K562 (cell line): ENCODE data around the gene VDR. TPM values are rescaled to one million over a fixed set of nuclear protein-coding genes. Genes with fewer than 3 reads are reported as not detected.

ENCODE experiments used
- ATAC-seq: fragments of 200-7000 bp; cut with Tn5 transposase; 3 replicates; pipeline ENCODE4 v1.9.1; 2020; ENCODE audit warnings: moderate library complexity
- BruUV-seq: library from RNA; stranded (reverse); fragments of 400-500 nt; replicated peaks from 2 replicates; lab custom pipeline; 2021; lab: Mats Ljungman, UMichigan
- CTCF ChIA-PET: fragments of 300-600 bp; formaldehyde crosslinking; extraction: SDS; loops from one replicate; lab custom pipeline; 2021; ENCODE audit warnings: low intra/inter-chr PET ratio; lab: Yijun Ruan, JAX
- POLR2A ChIA-PET: fragments of 300-600, 350-650 bp; sonication (Branson Sonifier 250); formaldehyde crosslinking; extraction: SDS; loops from one replicate; lab custom pipeline; 2021; ENCODE audit warnings: antibody characterized with exemption, inconsistent platforms; lab: Yijun Ruan, JAX
- DNase-seq, 4 experiments: peaks; one replicate each; pipeline versions ENCODE4 v3.0.0 to v3.0.0-alpha.2; 2011 to 2018; ENCODE audit warnings: low spot score in 3 of 4, mixed read lengths in 3 of 4; ENCODE audit errors: extremely low read depth in 1 of 4
- FAIRE-seq: peaks from 2 replicates; lab custom pipeline; 2011; peaks lifted over from hg19 to GRCh38; lab: Jason Lieb, UNC
- H2AFZ ChIP-seq: 2 replicates; pipeline ENCODE4 v1.6.0; 2011; ENCODE audit warnings: low read depth, low read length, control low read depth, inconsistent platforms
- H3K27ac ChIP-seq: fragments of 200-600 bp; 3 replicates; pipeline ENCODE4 v1.8.0; 2011; ENCODE audit warnings: low read depth, mild to moderate bottlenecking, control low read depth, inconsistent platforms, low read length, moderate library complexity, mixed read lengths; ENCODE audit errors: extremely low read depth
- H3K27me3 ChIP-seq, 2 experiments: fragments of 300-600 bp in 1 of 2; 2 replicates in 1 of 2; 3 replicates in 1 of 2; pipeline versions ENCODE4 v1.6.0 to v1.8.0; 2011; ENCODE audit warnings: inconsistent platforms in 2 of 2, low read length in 2 of 2, mild to moderate bottlenecking in 1 of 2, mixed read lengths in 1 of 2, moderate library complexity in 1 of 2; ENCODE audit not compliant: control insufficient read depth in 2 of 2, insufficient read depth in 2 of 2
- H3K36me3 ChIP-seq: fragments of 300-600 bp; 3 replicates; pipeline ENCODE4 v1.8.0; 2011; ENCODE audit warnings: mild to moderate bottlenecking, low read length, inconsistent platforms; ENCODE audit not compliant: control insufficient read depth, insufficient read depth
- H3K4me1 ChIP-seq, 2 experiments: fragments of 200-600 bp in 1 of 2; replicated peaks in 1 of 2; 2 replicates in 1 of 2; 3 replicates in 1 of 2; pipeline versions ENCODE4 v1.5.1 to v1.8.0; 2011; ENCODE audit warnings: inconsistent platforms in 2 of 2, low read length in 2 of 2, mild to moderate bottlenecking in 1 of 2, mixed read lengths in 1 of 2, moderate library complexity in 1 of 2; ENCODE audit not compliant: control insufficient read depth in 2 of 2, insufficient read depth in 2 of 2
- H3K4me2 ChIP-seq: 2 replicates; pipeline ENCODE4 v1.6.1; 2011; ENCODE audit warnings: low read length, control low read depth, inconsistent platforms, mixed read lengths; ENCODE audit not compliant: insufficient read depth
- H3K4me3 ChIP-seq: fragments of 200-600 bp; sonication (generic), shearing (Covaris generic); 2 replicates; pipeline ENCODE4 v1.5.1; 2016; ENCODE audit warnings: control low read depth, inconsistent platforms
- H3K79me2 ChIP-seq: fragments of 200-600 bp; 3 replicates; pipeline ENCODE4 v1.8.0; 2011; ENCODE audit warnings: low read length, inconsistent platforms; ENCODE audit not compliant: control insufficient read depth, insufficient read depth
- H3K9ac ChIP-seq, 2 experiments: 2 replicates each; pipeline versions ENCODE4 v1.6.0 to v1.6.1; 2011; ENCODE audit warnings: low read depth in 2 of 2, low read length in 2 of 2, control low read depth in 1 of 2, inconsistent platforms in 1 of 2, mild to moderate bottlenecking in 1 of 2, mixed read lengths in 1 of 2; ENCODE audit not compliant: insufficient read depth in 1 of 2
- H3K9me1 ChIP-seq: one replicate; pipeline ENCODE4 v1.6.0; 2011; ENCODE audit warnings: inconsistent platforms, mild to moderate bottlenecking, low read length, moderate library complexity; ENCODE audit not compliant: control insufficient read depth, insufficient read depth
- H3K9me3 ChIP-seq: replicated peaks from 2 replicates; pipeline ENCODE4 v1.5.1; 2011; ENCODE audit warnings: low read depth, low read length, inconsistent platforms; ENCODE audit not compliant: control insufficient read depth, insufficient read depth
- H4K20me1 ChIP-seq: replicated peaks from 2 replicates; pipeline ENCODE4 v1.6.1; 2011; ENCODE audit warnings: low read length, inconsistent platforms, mixed read lengths; ENCODE audit not compliant: control insufficient read depth, insufficient read depth
- EHMT2 ChIP-seq: fragments of 450-650 bp; IDR thresholded peaks from 2 replicates; pipeline ENCODE4 v1.6.1; 2018; ENCODE audit warnings: antibody characterized with exemption
- EP400 ChIP-seq: fragments of 450-650 bp; IDR thresholded peaks from 2 replicates; pipeline ENCODE4 v1.6.1; 2017; ENCODE audit warnings: antibody characterized with exemption, mild to moderate bottlenecking, moderate library complexity
- NR2F6 ChIP-seq: fragments of 450-650 bp; formaldehyde crosslinking; IDR thresholded peaks from 2 replicates; pipeline ENCODE4 v1.4.0; 2020; ENCODE audit warnings: mild to moderate bottlenecking
- PHF20 ChIP-seq: fragments of 450-650 bp; IDR thresholded peaks from 2 replicates; pipeline ENCODE4 v1.6.1; 2018; ENCODE audit not compliant: partially characterized antibody
- PHF8 ChIP-seq: fragments of 200-600 bp; sonication (generic); IDR thresholded peaks from 2 replicates; pipeline ENCODE4 v1.6.1; 2012; ENCODE audit warnings: mixed run types, mild to moderate bottlenecking, inconsistent platforms, low read length, moderate library complexity, borderline replicate concordance
- POLR2H ChIP-seq: IDR thresholded peaks from 2 replicates; pipeline ENCODE4 v1.6.1; 2016; ENCODE audit warnings: missing genetic modification characterization, low read depth, mild to moderate bottlenecking, control low read depth, missing compliant biosample characterization, moderate library complexity
- PTRF ChIP-seq: fragments of 450-650 bp; IDR thresholded peaks from 2 replicates; pipeline ENCODE4 v1.6.1; 2016; ENCODE audit warnings: mild to moderate bottlenecking, missing genetic modification characterization, missing compliant biosample characterization
- TBL1XR1 ChIP-seq, 2 experiments: IDR thresholded peaks; 2 replicates each; pipeline ENCODE4 v1.6.1; 2012; ENCODE audit warnings: improper control_type of control experiment in 2 of 2, low read length in 2 of 2, mild to moderate bottlenecking in 1 of 2
- YY1 ChIP-seq, 3 experiments: IDR thresholded peaks; 2 replicates each; pipeline ENCODE4 v1.6.1; 2011; ENCODE audit warnings: low read length in 2 of 3, mild to moderate bottlenecking in 2 of 3, moderate library complexity in 2 of 3, borderline replicate concordance in 1 of 3, control low read depth in 1 of 3, low read depth in 1 of 3; ENCODE audit not compliant: insufficient read depth in 3 of 3, insufficient replicate concordance in 2 of 3, control insufficient read depth in 1 of 3, insufficient read length in 1 of 3; ENCODE audit errors: extremely low read depth in 1 of 3
- ZC3H4 ChIP-seq: sonication (generic); formaldehyde crosslinking; IDR thresholded peaks from 2 replicates; pipeline ENCODE4 v1.9.0; 2021; ENCODE audit warnings: missing genetic modification reagents, borderline replicate concordance
- ZNF134 ChIP-seq: fragments of 250-450 bp; sonication (Bioruptor Pico); conservative IDR thresholded peaks from 2 replicates; pipeline ENCODE4 v1.4.0; 2020
- ZNF175 ChIP-seq: fragments of 200-800 bp; sonication (Bioruptor generic); IDR thresholded peaks from 2 replicates; pipeline ENCODE4 v1.6.1; 2016; ENCODE audit warnings: low read depth, mild to moderate bottlenecking, missing genetic modification characterization, missing compliant biosample characterization
- ZNF263 ChIP-seq: sonication (generic); formaldehyde crosslinking; IDR thresholded peaks from 2 replicates; pipeline ENCODE4 v1.8.0; 2022; ENCODE audit warnings: mild to moderate bottlenecking, missing genetic modification reagents, borderline replicate concordance
- WGBS: fragments of 100-300 bp; shearing (Covaris generic); methylation state at CpG from one replicate; pipeline ENCODE4 v1.1.6; 2016; ENCODE audit warnings: low coverage, mixed read lengths; ENCODE audit not compliant: insufficient coverage; ENCODE audit errors: missing lambda C conversion rate; 5-methylcytosine and 5-hydroxymethylcytosine counted together
- in situ Hi-C: fragments of 300-500 bp; cut with MboI; formaldehyde crosslinking; loops from 4 replicates; pipeline ENCODE4 v1.15.0; 2018; ENCODE audit warnings: inconsistent platforms, mixed read lengths
- intact Hi-C: fragments of 100-400 bp; cut with micrococcal nuclease; formaldehyde crosslinking; loops from 2 replicates; pipeline ENCODE4 v1.14.2; 2022
- polyA plus RNA-seq, 8 experiments: library from polyadenylated mRNA; depleted of rRNA in 4 of 8; stranded (reverse) in 5 of 8; unstranded in 3 of 8; fragments of >200 nt; fragmentation: Nextera tagmentation in 2 of 8; fragmentation: Illumina TruSeq in 1 of 8; extraction: Ambion mirVana in 2 of 8; extraction: Trizol in 1 of 8; gene quantifications; 2 replicates each; pipeline versions ENCODE4 v1.2.1 to v1.2.3, GENCODE V29; 2011 to 2014; ENCODE audit warnings: inconsistent platforms in 1 of 8, missing spikeins in 1 of 8
- total RNA-seq, 7 experiments: library from RNA; depleted of rRNA in 6 of 7; stranded (reverse); fragments of >200 nt in 6 of 7; fragmentation: Illumina TruSeq in 2 of 7; extraction: Trizol in 2 of 7; gene quantifications; 2 replicates each; pipeline versions ENCODE4 v1.2.1 to v1.2.3, GENCODE V29; 2011 to 2021; ENCODE audit warnings: low replicate concordance in 1 of 7
- TF ChIP-seq, protein P1 (sequence below): fragments of 450-650 bp; IDR thresholded peaks from 2 replicates; pipeline ENCODE4 v1.6.1; 2017; ENCODE audit warnings: antibody characterized with exemption

Gene VDR
- total and polyA plus RNA-seq, 9 of the 15 experiments (the other 6 are each of a cell fraction or from before 2014, with no cell fraction given), result 0.61 to 4.8 (median 2.0) TPM

DNA sequence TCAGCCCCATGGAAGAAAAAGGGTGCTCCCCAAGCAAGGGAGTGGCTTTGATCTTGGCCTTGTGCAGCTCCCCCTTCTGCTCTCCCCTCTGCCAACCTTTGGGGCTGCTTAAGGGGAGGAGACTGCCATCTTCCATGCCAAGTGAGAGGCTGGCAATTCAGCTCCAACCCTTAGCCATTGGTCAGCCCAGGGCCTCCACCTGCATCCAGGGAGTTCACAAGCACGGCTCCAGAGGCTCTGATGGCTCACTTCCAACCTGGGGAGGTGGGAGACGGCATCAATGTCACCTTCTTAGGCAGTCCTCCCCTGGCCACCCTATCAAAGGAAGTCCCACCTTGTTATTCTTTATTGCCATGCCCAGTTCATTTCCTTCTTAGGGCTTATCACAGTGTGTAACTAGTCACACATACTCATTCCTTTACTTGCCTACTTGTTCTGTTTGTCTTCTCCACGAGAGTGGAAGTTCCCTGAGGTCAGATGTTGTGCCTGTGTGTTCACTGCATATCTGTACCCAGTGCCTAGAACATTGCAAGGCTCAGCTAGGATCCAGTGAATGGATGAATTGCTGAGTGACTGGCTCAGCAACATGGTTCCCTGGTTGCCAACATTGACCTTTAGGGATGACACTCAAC is 90.1 kb downstream of the VDR start (continued):
- no peak for TF ChIP-seq TBL1XR1 (IDR thresholded peaks at IDR 0.05; ENCODE audit: low read length in 2 of 2)
- TF ChIP-seq ZC3H4, result no peak
- no peak for TF ChIP-seq PTRF (tag)

DNA sequence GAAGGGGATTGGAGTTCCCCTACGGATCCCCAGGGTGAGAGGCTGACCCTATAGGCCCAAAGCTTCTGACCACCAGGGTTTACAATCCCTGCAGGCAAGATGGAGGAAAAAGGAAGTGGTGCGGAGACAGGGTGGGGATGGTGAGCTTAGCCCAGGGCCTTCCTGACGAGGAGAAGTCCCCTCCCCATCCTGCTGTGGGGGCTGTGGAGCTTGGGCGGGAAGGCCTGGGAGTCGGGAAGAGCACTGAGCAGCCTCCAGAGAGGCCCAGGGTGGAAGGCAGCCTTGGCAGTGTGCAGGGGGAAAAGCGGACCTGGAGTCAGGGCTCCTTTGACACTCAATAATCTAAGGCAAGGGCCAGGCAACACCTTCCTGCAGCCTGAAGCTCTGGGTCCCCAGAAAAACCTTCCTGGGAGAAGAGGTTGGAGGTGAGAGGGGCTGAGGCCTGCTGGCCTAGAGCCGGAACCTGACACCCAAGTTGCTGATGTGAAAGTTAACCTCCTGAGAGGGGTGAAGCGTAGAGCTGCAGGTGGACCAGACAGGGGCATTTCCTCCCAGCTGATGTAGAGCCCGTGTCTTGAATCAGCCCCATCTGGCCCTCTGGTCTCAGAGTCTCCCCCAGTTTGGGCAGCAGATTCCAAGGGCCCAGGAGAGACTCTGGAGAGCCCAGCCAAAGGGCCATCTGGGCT is 91.1 kb downstream of the VDR start:
- BruUV-seq, result no TSS peak
- ATAC-seq (peak; percentile 29), FAIRE-seq (no peak), DNase-seq (peak in 3 of 4 experiments; percentile 53 to 63 (median 58))
- Histone ChIP-seq H3K36me3 (peaks cover 63% of the 10 kb centered on the region), H2AFZ (peak overlapping the region; percentile 75), H3K4me2 (peak overlapping the region; percentile 91), H3K9ac (peak overlapping the region; percentile 67 to 93), H3K79me2 (peaks cover 100% of the 10 kb centered on the region), H3K9me3 (no peaks in the 10 kb centered on the region), H3K4me3 (peak overlapping the region; percentile 45), H3K27ac (peak overlapping the region; percentile 91), H3K27me3 (no peaks in the 10 kb centered on the region), H3K4me1 (peaks cover 65 to 74% of the 10 kb centered on the region in 2 experiments), H4K20me1 (peaks cover 3% of the 10 kb centered on the region; the same call in 1 of the 2 replicates), H3K9me1 (peaks cover 5% of the 10 kb centered on the region)
- intact Hi-C loops, result no loop called here
- ChIA-PET CTCF (no interaction called here), POLR2A (interaction anchor here (0.6 to 3.5 kb wide), 15 partner anchors 9 to 642 kb away, joined by 3 to 14 read pairs (median 3); no protein-coding TSS in a partner anchor)
- WGBS, result 18% methylated on average over 9 of the region's 9 CpGs
- in situ Hi-C loops, result no loop called here
- TF ChIP-seq PHF8 (peak; percentile 6; the same call in 1 of the 2 replicates), POLR2H (no peak), ZNF175 (CRISPR knock-in tag) (no peak), ZNF134 (CRISPR knock-in tag) (no peak), PHF20 (no peak), EP400 (no peak), NR2F6 (CRISPR knock-in tag) (no peak), EHMT2 (no peak), ZNF263 (0 out of 2 replicates have a peak, but pooled peaks have one; percentile 0), YY1 (IDR thresholded peaks at IDR 0.05; ENCODE audit: borderline replicate concordance in 1 of 3, control insufficient read depth in 1 of 3, extremely low read depth in 1 of 3, insufficient read depth in 3 of 3, insufficient read length in 1 of 3, insufficient replicate concordance in 2 of 3, low read depth in 1 of 3, low read length in 2 of 3) (peak in 1 of 3 experiments; percentile 59)
- TF ChIP-seq, protein P1, sequence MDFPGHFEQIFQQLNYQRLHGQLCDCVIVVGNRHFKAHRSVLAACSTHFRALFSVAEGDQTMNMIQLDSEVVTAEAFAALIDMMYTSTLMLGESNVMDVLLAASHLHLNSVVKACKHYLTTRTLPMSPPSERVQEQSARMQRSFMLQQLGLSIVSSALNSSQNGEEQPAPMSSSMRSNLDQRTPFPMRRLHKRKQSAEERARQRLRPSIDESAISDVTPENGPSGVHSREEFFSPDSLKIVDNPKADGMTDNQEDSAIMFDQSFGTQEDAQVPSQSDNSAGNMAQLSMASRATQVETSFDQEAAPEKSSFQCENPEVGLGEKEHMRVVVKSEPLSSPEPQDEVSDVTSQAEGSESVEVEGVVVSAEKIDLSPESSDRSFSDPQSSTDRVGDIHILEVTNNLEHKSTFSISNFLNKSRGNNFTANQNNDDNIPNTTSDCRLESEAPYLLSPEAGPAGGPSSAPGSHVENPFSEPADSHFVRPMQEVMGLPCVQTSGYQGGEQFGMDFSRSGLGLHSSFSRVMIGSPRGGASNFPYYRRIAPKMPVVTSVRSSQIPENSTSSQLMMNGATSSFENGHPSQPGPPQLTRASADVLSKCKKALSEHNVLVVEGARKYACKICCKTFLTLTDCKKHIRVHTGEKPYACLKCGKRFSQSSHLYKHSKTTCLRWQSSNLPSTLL, result no peak
